A549 treated with RU486 at 1 μM for 4 hours (cell line): ENCODE results near the gene SRRM5. TPM values are rescaled to one million over a fixed set of nuclear protein-coding genes. Genes with fewer than 3 reads are reported as not detected.

ENCODE experiments used
- total RNA-seq: library from RNA; stranded (reverse); fragments of 200-300 nt; extraction: Qiagen RNA extraction; gene quantifications from 5 replicates; pipeline ENCODE4 v1.2.3, GENCODE V29; 2022; ENCODE audit warnings: low read depth

The SRRM5 gene
- 0.67 to 1.0 TPM (median 0.78 TPM) in 5 replicates for total RNA-seq

GRCh38 chr19:43611788-43612187 lies at the start of gene SRRM5:
Gene SRRM5 (plus strand): TSS chr19:43612088. CDS start chr19:43612122, 34 bp downstream.

GRCh38 chr19:43575156-43575950 lies 36.5 kb upstream of the SRRM5 start, which contains the start of the genes PINLYP and XRCC1:
Gene PINLYP (plus strand): TSS chr19:43575801. CDS start chr19:43577192, 1,391 bp downstream.
Gene XRCC1 (minus strand): TSS chr19:43575527. CDS start chr19:43575458, 69 bp downstream.

GRCh38 chr19:43595999-43596841 lies 15.7 kb upstream of the SRRM5 start, which contains the start of the genes IRGQ and ZNF576:
Gene IRGQ (minus strand): TSS chr19:43596134. CDS start chr19:43595338, 796 bp downstream.
Gene ZNF576 (plus strand): TSS chr19:43596595. CDS start chr19:43597109, 514 bp downstream.

GRCh38 chr19:43619262-43620060 lies 7.6 kb downstream of the SRRM5 start, which contains the start of gene ZNF428:
Gene ZNF428 (minus strand): TSS chr19:43619629. CDS start chr19:43614304, 5,325 bp downstream.

GRCh38 chr19:43639519-43640423 lies 27.9 kb downstream of the SRRM5 start, which contains the start of gene CADM4:
Gene CADM4 (minus strand): TSS chr19:43639850. CDS start chr19:43639790, 60 bp downstream.

Other genes starting within 250 kb of the SRRM5 start
- not detected in 5 replicates for gene TEX101, start 197.2 kb upstream of the SRRM5 start, total RNA-seq
- gene LYPD3, start 146.5 kb upstream of the SRRM5 start, total RNA-seq = 0.24 to 0.78 TPM (median 0.43 TPM) in 5 replicates
- gene PHLDB3, start 107.3 kb upstream of the SRRM5 start, total RNA-seq = 9.6 to 14.7 TPM (median 11.9 TPM) in 5 replicates
- gene ETHE1, start 84.9 kb upstream of the SRRM5 start, total RNA-seq = 43.9 to 55.4 TPM (median 50.0 TPM) in 5 replicates
- 0.97 to 2.5 TPM (median 2.2 TPM) in 5 replicates for gene ZNF575, start 78.9 kb upstream of the SRRM5 start, total RNA-seq
- 26.9 to 31.9 TPM (median 28.6 TPM) in 5 replicates for gene XRCC1, start 36.6 kb upstream of the SRRM5 start, total RNA-seq
- 0.22 to 0.74 TPM (median 0.29 TPM) in 4 of 5 replicates, not detected in the other for gene PINLYP, start 36.3 kb upstream of the SRRM5 start, total RNA-seq
- 4.4 to 7.4 TPM (median 5.8 TPM) in 5 replicates for gene IRGQ, start 16.0 kb upstream of the SRRM5 start, total RNA-seq
- 13.8 to 24.2 TPM (median 19.1 TPM) in 5 replicates for gene ZNF576, start 15.5 kb upstream of the SRRM5 start, total RNA-seq
- 45.6 to 68.6 TPM (median 62.8 TPM) in 5 replicates for gene ZNF428, start 7.5 kb downstream of the SRRM5 start, total RNA-seq
- 6.2 to 10.2 TPM (median 9.1 TPM) in 5 replicates for gene CADM4, start 27.8 kb downstream of the SRRM5 start, total RNA-seq
- gene PLAUR, start 58.1 kb downstream of the SRRM5 start, total RNA-seq = 106 to 124 TPM (median 110 TPM) in 5 replicates
- gene IRGC, start 104.0 kb downstream of the SRRM5 start, total RNA-seq = not detected in 5 replicates
- 47.4 to 74.6 TPM (median 62.6 TPM) in 5 replicates for gene SMG9, start 142.9 kb downstream of the SRRM5 start, total RNA-seq
- gene KCNN4, start 168.9 kb downstream of the SRRM5 start, total RNA-seq = 42.9 to 63.2 TPM (median 58.7 TPM) in 5 replicates
- gene LYPD5, start 190.4 kb downstream of the SRRM5 start, total RNA-seq = 0.14 to 0.22 TPM (median 0.15 TPM) in 3 of 5 replicates, not detected in the others
- 3.6 to 6.6 TPM (median 4.3 TPM) in 5 replicates for gene ZNF283, start 215.2 kb downstream of the SRRM5 start, total RNA-seq